ENCODE results near the gene KRTDAP. TPM values are rescaled to one million over a fixed set of nuclear protein-coding genes. Genes with fewer than 3 reads are reported as not detected.
"Not testable (repeated sequence)": the region's sequence is repeated elsewhere in the genome, so short reads cannot be mapped to it uniquely, and the experiment has no call there.

Gene KRTDAP
- total and polyA plus RNA-seq, 2 donors (not counting 3 experiments of a cell fraction or from before 2014, with no cell fraction given), result not detected

DNA sequence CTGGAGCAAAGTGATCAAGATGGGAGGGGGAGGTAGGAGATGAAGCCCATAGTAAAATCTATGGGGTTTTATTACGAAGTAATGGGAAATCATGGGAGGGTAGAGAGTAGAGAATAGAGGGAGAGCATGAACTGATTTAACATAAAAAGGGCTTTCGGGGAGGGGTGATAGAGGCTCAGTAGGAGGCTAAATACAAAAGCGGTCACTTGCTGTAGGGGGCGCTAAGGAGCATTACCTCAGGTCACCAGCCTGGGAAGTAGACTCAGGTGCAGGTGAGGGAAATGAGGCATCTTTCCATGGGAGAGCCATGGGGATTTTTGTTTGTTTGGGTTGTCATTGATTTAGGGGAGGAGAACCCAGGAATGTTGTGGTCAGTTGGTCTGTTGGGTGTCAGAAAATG, 14.1 kb downstream of the KRTDAP start:
- H4K20me1 ChIP-seq (replicated peaks; ENCODE audit: control insufficient read depth, extremely low read depth, insufficient read depth, low read length), result no peaks in the 10 kb centered on the region
- intact Hi-C loops (cut with micrococcal nuclease) (no loop called here), dilution Hi-C loops (cut with MboI; ENCODE audit: extremely low pct_ligation_motif_present, low sequenced_read_pairs) (no loop called here)
- no peaks in the 10 kb centered on the region for H3K36me3 ChIP-seq (ENCODE audit: control insufficient read depth in 2 of 2, extremely low read depth in 1 of 2, insufficient read depth in 2 of 2, low read length in 2 of 2)
- FAIRE-seq (no peak), DNase-seq (ENCODE audit: low read depth, low spot score) (no peak)
- H3K27ac ChIP-seq (ENCODE audit: insufficient read depth, low read depth, low read length), result no peak overlapping the region
- H2AFZ ChIP-seq (ENCODE audit: low read depth, low read length), result no peak overlapping the region
- H3K27me3 ChIP-seq (ENCODE audit: control insufficient read depth in 2 of 2, insufficient read depth in 2 of 2, low read length in 2 of 2), result no peaks in the 10 kb centered on the region
- no peaks in the 10 kb centered on the region for H3K9me1 ChIP-seq (replicated peaks; ENCODE audit: control insufficient read depth, extremely low read depth, insufficient read depth, low read length)
- CTCF ChIA-PET, result no interaction called here
- H3K9me3 ChIP-seq (replicated peaks; ENCODE audit: control insufficient read depth, insufficient read depth, low read length), result no peaks in the 10 kb centered on the region
- no peak overlapping the region for H3K4me3 ChIP-seq (replicated peaks in 1 of 3; ENCODE audit: insufficient read depth in 1 of 3, low read depth in 1 of 3, low read length in 3 of 3)
- no peaks in the 10 kb centered on the region for H3K79me2 ChIP-seq (ENCODE audit: control insufficient read depth, insufficient read depth, low read length)
- no peak overlapping the region for H3K9ac ChIP-seq (replicated peaks; ENCODE audit: extremely low read depth, insufficient read depth, low read length)
- BruUV-seq (replicated peaks), result no TSS peak
- H3K4me1 ChIP-seq (ENCODE audit: control insufficient read depth, extremely low read depth, insufficient read depth, low read length), result no peaks in the 10 kb centered on the region
- POLR2A ChIA-PET, result no interaction called here
- H3K4me2 ChIP-seq (ENCODE audit: insufficient read depth, low read length), result no peak overlapping the region
- TF ChIP-seq JUN (IDR thresholded peaks at IDR 0.05; ENCODE audit: borderline replicate concordance, insufficient read depth, insufficient read length, low read depth), result no peak
- TF ChIP-seq EZH2 (IDR thresholded peaks at IDR 0.05; ENCODE audit: borderline replicate concordance, low read depth, low read length, severe bottlenecking), result no peak
- TF ChIP-seq MYC (IDR thresholded peaks at IDR 0.05; ENCODE audit: low read depth, low read length), result no peak
- TF ChIP-seq, protein P1, sequence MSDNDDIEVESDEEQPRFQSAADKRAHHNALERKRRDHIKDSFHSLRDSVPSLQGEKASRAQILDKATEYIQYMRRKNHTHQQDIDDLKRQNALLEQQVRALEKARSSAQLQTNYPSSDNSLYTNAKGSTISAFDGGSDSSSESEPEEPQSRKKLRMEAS (IDR thresholded peaks at IDR 0.05; ENCODE audit: insufficient read depth, insufficient read length), result no peak
- TF ChIP-seq, protein P2, sequence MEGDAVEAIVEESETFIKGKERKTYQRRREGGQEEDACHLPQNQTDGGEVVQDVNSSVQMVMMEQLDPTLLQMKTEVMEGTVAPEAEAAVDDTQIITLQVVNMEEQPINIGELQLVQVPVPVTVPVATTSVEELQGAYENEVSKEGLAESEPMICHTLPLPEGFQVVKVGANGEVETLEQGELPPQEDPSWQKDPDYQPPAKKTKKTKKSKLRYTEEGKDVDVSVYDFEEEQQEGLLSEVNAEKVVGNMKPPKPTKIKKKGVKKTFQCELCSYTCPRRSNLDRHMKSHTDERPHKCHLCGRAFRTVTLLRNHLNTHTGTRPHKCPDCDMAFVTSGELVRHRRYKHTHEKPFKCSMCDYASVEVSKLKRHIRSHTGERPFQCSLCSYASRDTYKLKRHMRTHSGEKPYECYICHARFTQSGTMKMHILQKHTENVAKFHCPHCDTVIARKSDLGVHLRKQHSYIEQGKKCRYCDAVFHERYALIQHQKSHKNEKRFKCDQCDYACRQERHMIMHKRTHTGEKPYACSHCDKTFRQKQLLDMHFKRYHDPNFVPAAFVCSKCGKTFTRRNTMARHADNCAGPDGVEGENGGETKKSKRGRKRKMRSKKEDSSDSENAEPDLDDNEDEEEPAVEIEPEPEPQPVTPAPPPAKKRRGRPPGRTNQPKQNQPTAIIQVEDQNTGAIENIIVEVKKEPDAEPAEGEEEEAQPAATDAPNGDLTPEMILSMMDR (IDR thresholded peaks at IDR 0.05; ENCODE audit: extremely low read depth in 1 of 2, insufficient read depth in 1 of 2, low read depth in 1 of 2, low read length in 2 of 2), result no peak
- no peak for TF ChIP-seq FOS (IDR thresholded peaks at IDR 0.05; ENCODE audit: borderline replicate concordance, insufficient read depth, low read length)
- TF ChIP-seq POLR2AphosphoS5 (IDR thresholded peaks at IDR 0.05; ENCODE audit: insufficient read depth, low read depth, low read length), result no peak
- TF ChIP-seq POLR2A (IDR thresholded peaks at IDR 0.05; ENCODE audit: low read depth, low read length), result no peak
- no peak for TF ChIP-seq GATA2 (IDR thresholded peaks at IDR 0.05; ENCODE audit: insufficient read depth, insufficient read length, low read depth, low read length)

DNA sequence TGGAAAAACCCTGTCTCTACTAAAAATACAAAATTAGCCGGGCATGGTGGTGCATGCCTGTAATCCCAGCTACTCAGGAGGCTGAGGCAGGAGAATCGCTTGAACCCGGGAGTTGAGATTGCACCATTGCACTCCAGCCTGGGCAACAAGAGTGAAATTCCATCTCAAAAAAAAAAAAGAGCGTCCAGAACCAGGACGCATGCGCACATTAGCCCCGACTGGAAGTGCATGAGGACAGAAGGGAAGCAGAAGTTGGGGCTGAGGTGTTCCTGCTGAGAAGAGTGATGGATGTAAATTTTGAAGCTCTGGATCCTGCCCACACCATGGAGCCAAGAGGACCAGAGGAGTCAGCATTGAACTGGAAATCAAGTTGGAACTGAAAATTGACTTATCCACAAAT, 15.7 kb downstream of the KRTDAP start:
- intact Hi-C loops (cut with micrococcal nuclease); CTCF ChIA-PET; H4K20me1 ChIP-seq (replicated peaks; ENCODE audit: control insufficient read depth, extremely low read depth, insufficient read depth, low read length); H2AFZ ChIP-seq (ENCODE audit: low read depth, low read length); H3K27me3 ChIP-seq (ENCODE audit: control insufficient read depth in 2 of 2, insufficient read depth in 2 of 2, low read length in 2 of 2); H3K4me2 ChIP-seq (ENCODE audit: insufficient read depth, low read length); FAIRE-seq; dilution Hi-C loops (cut with MboI; ENCODE audit: extremely low pct_ligation_motif_present, low sequenced_read_pairs); H3K4me3 ChIP-seq (replicated peaks in 1 of 3; ENCODE audit: insufficient read depth in 1 of 3, low read depth in 1 of 3, low read length in 3 of 3); H3K27ac ChIP-seq (ENCODE audit: insufficient read depth, low read depth, low read length); H3K9ac ChIP-seq (replicated peaks; ENCODE audit: extremely low read depth, insufficient read depth, low read length); H3K36me3 ChIP-seq (ENCODE audit: control insufficient read depth in 2 of 2, extremely low read depth in 1 of 2, insufficient read depth in 2 of 2, low read length in 2 of 2); H3K79me2 ChIP-seq (ENCODE audit: control insufficient read depth, insufficient read depth, low read length); H3K4me1 ChIP-seq (ENCODE audit: control insufficient read depth, extremely low read depth, insufficient read depth, low read length); H3K9me3 ChIP-seq (replicated peaks; ENCODE audit: control insufficient read depth, insufficient read depth, low read length); H3K9me1 ChIP-seq (replicated peaks; ENCODE audit: control insufficient read depth, extremely low read depth, insufficient read depth, low read length); DNase-seq (ENCODE audit: low read depth, low spot score); BruUV-seq (replicated peaks); POLR2A ChIA-PET: not testable (repeated sequence)
